Measurements from ENCODE around the gene PLXDC2.

The PLXDC2 gene

DNA sequence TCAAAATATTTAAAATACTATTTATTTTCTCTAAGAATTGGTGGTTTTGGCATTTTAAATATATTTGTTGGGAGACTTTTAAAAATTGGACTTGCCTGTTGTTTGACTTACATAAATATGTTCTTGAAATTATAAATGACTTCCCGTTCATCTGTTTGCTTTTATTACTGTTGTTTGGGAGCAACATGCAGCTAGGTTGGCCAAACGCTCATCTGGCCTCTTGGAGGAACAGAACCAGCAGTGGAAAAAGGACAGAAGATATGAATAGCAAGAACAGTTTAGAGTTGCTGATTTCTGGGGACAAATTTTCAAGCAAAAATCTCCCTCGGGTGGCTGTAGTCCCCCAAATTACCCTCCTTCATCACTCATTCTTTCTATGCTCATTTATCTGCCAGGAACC is 41.6 kb downstream of the PLXDC2 start:
- DNase-seq (ENCODE audit: low spot score): no peak

DNA sequence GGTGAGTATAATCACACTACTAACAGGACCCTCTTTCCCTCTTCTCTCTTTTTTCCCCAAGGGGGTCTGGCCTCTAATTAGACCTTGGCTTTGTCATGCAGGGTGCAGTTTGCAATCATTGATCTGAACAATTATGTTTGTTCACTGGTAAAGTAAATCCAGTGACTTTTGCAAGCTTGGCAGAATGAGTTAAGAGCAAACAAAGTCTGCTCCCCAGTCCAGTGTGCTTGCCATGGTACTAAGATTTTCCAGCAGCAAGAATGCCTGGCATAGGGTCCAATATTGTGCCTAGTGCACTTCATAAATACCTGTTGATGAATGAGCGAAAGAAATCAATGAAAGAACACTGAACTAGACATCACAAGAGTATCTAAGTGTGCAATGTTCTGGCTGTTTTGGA is 43.9 kb downstream of the PLXDC2 start:
- no peak for DNase-seq (ENCODE audit: low spot score)

DNA sequence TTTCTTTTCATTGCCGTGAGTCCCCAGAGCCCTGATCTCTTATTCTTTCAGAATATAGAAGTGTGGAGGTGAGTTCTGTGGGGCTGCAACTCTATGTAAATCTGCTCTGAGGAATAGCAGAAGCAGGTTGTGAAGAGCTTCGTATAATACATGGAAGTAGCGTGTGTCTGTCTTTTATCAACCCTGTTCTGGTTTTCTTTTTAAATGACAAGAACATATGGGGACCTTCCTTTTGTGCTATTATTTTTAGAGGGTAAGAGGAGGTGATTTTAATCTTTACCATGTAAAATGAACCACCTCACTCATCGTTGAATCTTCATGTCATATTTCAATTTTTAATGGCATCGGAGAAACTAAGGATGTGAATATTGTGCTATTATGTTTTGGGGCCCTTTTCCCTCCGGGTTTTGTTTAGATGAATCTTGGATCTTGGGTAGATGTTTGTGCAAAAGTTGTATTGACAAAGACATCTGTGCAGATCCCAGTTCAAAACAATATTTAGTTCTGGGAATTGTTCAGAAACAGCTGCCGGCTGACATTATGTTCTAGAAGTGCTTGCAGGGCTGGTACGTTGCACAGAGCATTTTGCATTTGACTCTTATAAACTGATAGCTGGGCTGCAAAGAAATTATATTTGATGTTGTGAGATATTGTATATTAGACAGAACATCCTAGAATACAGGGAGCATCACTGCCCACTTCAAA is 46.7 kb downstream of the PLXDC2 start:
- DNase-seq (ENCODE audit: low spot score): no peak

- DNase-seq (ENCODE audit: low spot score): no peak
These were observed 49.4 kb downstream of the PLXDC2 start for GRCh38 chr10:19865676-19866075.

DNA sequence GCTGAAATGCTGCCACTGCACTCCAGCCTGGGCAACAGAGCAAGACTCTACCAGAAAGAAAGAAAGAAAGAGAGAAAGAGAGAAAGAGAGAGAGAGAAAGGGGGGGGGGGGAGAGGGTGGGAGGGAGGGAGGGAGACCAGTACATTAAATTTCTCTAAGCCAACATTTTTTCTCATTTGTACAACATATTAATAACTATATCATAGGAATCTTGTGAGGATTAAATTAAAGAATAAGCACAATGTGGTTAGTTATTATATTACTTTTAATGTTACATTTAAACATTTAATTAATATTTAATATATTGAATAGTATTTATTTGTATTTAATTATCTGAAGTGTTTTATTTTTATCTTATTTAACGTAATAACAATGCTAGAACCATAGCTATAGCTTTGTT is 53.1 kb downstream of the PLXDC2 start:
- no peak for DNase-seq (ENCODE audit: low spot score)

DNA sequence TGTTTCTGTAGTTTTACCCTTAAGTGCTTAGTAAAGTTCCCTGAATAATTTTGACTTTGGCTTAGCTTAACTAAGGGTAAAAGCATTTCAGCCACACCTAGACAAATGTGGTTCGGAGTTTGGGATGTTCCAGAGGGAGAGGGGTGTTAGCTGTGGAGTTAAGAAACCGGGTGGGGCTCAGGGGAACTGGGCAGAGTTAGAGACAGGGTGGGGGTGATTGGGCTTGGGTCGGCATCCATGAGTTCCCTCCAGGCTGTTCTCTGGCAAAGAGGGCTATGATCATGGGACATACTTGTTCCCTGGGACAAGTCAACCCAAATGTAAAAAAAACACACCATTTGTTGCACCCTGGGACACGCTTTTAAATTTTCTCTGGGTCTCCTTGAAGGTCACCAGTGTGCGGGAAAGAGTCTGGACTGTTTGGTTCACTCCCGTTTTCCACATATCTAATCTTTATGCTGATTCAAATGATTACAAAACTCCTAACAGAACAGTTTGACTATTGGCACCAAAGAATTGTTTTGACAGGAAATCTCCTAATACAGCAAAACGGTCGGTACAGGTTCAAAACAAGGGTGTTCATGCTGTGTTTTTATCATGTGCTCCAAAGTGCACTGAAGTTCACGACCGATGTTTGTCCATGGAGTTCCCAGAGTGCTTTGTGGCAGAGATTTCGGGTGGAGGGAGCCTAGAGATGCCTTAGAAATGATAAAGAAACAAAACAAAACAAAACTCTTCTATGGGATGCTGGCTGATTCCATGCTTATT is 56.5 kb downstream of the PLXDC2 start:
- no peak for DNase-seq (ENCODE audit: low spot score)

DNA sequence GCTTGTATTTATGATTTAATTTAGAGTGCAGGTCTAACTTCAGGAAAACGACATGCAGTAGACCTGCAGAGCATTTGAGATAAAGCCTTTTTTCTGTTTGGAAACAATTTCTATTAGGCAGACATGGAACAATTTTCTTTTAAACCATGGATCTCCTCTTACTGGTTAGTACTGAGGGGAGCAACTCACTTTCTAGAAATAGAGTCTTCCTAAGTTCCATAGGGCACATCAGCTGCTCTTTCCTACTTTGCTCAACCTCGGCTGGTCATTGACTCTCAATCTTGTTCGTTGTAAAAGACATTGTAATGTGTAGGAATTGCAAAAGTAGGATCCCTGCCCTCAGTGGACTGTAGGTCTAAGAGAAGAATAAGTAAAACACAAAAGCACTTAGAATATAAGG is 58.0 kb downstream of the PLXDC2 start:
- DNase-seq (ENCODE audit: low spot score): no peak

DNA sequence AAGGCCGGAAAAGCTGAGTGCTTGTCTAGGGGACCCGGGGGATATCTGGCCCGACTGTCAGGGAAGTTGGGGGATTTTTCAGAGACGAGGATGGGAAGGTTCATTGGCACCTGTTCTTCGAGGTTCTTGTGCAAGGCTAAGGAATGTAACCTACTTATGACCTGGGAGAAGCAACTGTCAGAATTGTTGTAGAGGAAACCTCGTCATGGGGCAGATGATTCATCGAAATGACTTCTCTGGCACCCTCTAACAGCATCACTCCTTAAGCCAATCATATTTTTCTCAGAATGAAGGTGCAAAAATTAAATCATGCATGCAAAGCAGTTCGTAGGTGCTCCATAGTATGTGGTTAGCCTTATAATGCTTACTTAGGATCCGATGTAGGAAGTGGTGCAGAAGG is 58.6 kb downstream of the PLXDC2 start:
- no peak for DNase-seq (ENCODE audit: low spot score)

DNA sequence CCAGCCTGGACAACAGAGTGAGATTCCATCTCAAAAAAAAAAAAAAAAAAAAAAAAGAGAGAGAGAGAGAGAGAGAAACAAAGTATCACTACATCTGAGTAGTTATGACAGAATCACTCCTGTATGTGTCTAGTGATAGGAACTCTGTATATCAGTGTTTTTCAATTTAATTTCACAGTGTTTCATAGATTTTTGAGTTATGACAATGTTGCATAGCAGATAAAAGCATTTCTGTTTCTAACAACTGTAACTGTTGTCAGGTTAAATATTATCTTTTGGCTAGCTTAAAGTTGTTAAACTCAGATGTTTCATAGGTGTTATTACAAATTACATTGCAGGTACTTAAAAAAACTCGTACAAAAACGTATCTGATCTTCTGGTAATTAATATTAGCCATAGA is 60.3 kb downstream of the PLXDC2 start:
- DNase-seq (ENCODE audit: low spot score): no peak

- no peak for DNase-seq (ENCODE audit: low spot score)
These were observed 61.4 kb downstream of the PLXDC2 start for GRCh38 chr10:19877466-19878255.

GRCh38 chr10:19882621-19883020 is 66.4 kb downstream of the PLXDC2 start:
- DNase-seq (ENCODE audit: low spot score): no peak

DNA sequence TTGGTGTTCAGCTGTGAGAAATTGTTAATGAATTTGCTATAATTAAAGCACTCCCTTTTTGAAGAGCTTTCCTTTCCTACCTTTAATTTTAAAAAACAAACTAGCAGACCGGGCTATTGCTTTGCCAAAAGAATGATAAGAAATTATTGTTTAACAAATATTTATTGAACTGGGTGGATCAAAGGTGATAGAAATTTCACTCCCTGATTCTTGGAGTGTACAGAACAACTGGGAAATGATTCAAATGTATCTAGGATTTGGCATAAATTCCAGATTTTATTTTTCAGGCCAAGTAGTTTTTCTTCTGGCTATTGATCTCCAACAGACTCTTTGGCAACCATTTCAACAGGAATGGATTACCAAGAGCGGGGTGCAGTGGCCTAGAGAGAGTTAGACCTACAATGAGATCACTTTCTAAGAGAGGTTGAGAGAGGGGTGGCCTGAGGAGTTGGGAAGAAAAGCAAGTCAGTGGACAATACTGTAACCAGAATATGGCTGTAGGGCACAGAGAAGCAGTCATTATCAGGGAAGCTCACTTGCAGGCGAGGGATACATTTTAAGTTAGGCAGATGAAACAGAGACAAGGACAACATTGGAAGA is 71.9 kb downstream of the PLXDC2 start:
- no peak for DNase-seq (ENCODE audit: low spot score)

- no peak for DNase-seq (ENCODE audit: low spot score)
These were observed 73.0 kb downstream of the PLXDC2 start for GRCh38 chr10:19889256-19889655.

DNA sequence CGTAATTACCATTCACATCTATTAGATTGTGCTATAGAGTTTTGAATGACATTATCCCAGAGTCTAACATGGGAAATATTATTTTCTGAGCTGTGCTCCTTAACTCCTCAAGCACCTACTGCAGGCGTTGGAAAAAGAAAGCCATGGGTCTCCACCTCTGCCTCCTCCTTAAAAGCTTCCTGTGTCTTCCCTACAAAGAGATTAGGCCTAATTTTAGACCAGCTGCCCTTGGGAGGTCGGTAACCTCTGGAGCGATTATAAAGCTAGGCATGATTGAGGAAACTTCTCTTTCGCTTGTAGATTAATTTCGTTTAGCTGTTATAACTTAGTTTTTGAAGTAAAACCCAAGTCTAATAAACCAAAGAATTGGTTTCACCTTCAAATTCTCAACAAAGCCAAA is 75.2 kb downstream of the PLXDC2 start:
- no peak for DNase-seq (ENCODE audit: low spot score)

- no peak for DNase-seq (ENCODE audit: low spot score)
These were observed 76.0 kb downstream of the PLXDC2 start for GRCh38 chr10:19892270-19892669.

DNA sequence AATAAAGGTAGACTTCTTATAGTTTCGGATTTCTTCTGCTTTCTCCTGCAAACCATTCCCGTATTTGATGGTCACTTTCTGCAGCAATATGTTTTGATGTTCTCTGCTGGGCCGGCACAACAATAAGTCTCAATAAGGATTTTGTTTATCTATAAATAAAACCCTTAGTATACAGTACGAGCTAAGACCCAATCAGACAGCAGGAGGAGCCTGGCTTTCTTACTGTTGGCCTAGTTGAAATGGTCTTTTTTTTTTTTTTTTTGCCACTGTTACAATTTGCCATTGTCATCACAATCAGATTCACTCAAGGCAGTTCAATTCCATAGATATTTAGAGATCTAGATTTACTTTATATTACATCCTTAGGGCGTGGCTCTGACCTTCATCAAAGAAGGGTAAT is 76.4 kb downstream of the PLXDC2 start:
- DNase-seq (ENCODE audit: low spot score): no peak

- DNase-seq (ENCODE audit: low spot score): no peak
These were observed 79.3 kb downstream of the PLXDC2 start for GRCh38 chr10:19895500-19895899.

- no peak for DNase-seq (ENCODE audit: low spot score)
These were observed 86.2 kb downstream of the PLXDC2 start for GRCh38 chr10:19902456-19902855.

- no peak for DNase-seq (ENCODE audit: low spot score)
These were observed 88.0 kb downstream of the PLXDC2 start for GRCh38 chr10:19904202-19904661.

DNA sequence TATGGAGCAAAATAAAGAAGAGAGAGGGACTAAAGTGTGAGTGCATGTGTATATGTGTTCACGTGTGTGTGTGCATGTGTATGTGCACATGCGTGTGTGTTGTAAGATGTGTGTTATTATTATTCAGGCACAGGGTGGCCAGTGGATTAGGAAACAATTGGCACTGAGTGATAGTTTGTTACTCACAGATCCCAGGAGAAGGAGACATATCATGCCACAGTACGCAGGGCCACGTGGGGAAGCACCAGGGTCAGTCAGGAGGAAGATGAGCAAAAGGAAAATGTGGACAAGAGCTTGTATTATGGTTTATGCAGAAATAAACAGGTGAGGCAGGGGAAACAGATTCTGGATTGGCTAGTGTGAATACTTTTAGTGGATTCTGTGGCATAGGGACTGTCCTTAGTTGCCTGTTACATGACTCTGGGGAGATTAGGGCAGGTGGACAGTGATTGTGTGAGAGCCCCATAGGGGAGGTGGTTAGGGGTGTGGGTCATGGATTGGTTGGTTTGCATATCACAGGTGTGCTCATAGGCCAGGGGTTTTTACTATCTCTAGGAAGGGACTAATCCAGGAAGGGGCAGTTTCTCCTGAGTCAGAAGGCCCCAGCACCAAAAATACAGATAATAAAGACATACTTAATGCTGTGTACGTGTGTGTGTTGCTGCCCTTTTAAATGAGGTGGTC is 90.0 kb downstream of the PLXDC2 start:
- no peak for DNase-seq (ENCODE audit: low spot score)

DNA sequence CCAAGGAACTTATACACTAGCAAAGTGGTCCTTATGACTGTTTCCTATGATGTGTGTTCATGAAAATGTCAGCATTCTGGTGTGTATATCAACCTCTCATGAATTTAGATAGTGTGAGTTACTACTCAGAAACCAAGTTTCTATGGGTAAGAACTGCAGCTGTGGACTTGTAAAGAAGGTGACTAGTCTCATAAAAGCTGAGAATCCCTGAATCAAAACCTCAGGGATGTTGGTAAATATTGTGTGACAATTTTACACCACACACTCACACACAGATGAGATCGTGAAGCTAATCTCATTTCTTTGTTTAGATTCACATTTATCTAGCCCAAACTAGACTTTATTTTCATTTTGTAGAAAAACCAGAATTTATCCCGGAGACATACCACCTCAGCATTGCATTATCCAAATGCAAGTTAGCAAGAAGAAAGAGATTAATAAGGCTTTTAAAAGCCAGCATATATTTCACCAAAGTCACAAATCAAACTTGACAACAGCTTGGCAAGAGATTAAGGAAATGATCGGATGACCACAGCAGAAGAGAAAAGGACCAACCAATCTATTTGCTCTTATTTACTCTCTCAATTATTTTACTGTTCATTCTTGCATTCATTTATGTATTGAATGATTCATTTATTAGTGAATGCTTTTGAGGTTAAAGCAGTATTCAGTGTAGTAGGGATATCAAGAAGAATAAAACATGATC is 92.9 kb downstream of the PLXDC2 start:
- DNase-seq (ENCODE audit: low spot score): no peak
